Stomach (tissue), 9 donors: ENCODE measurements around the gene ATG10. TPM values are rescaled to one million over a fixed set of nuclear protein-coding genes. Genes with fewer than 3 reads are reported as not detected.

Experiments
- DNase-seq, 2 donors: peaks; one replicate each; pipeline versions ENCODE4 v3.0.0 to v3.0.0-alpha.2; 2013 to 2019
- H3K27ac ChIP-seq, 5 donors: fragments of 200-600 bp in 4 of 5; sonication (generic) in 4 of 5; one replicate each; pipeline ENCODE4 v1.5.1; 2013 to 2019; ENCODE audit warnings: mild to moderate bottlenecking in 1 of 5, moderate library complexity in 1 of 5
- H3K27me3 ChIP-seq, 3 donors: fragments of 200-600 bp; sonication (generic); one replicate each; pipeline ENCODE4 v1.5.1; 2017 to 2019; ENCODE audit warnings: mixed run types in 1 of 3
- H3K36me3 ChIP-seq, 4 donors: fragments of 200-600 bp; sonication (generic); 1 replicate in 3 of 4; 2 replicates in 1 of 4; pipeline ENCODE4 v1.5.1; 2016 to 2019
- H3K4me1 ChIP-seq, 4 donors: fragments of 200-600 bp; sonication (generic); one replicate each; pipeline ENCODE4 v1.5.1; 2016 to 2019
- H3K4me3 ChIP-seq, 4 donors: fragments of 200-600 bp; sonication (generic) in 3 of 4; one replicate each; pipeline ENCODE4 v1.5.1; 2016 to 2019; ENCODE audit warnings: mild to moderate bottlenecking in 1 of 4
- H3K9me3 ChIP-seq, 4 donors: fragments of 200-600 bp; sonication (generic); one replicate each; pipeline ENCODE4 v1.5.1; 2016 to 2019
- EP300 ChIP-seq: sonication (generic); formaldehyde crosslinking; IDR thresholded peaks from one replicate; pipeline ENCODE4 v1.6.1; 2017; ENCODE audit warnings: antibody characterized with exemption
- POLR2A ChIP-seq, 4 donors: fragments of 450-650 bp; IDR thresholded peaks; one replicate each; pipeline ENCODE4 v1.6.1; 2016; ENCODE audit warnings: antibody characterized with exemption in 4 of 4, control low read depth in 2 of 4, mild to moderate bottlenecking in 1 of 4, moderate library complexity in 1 of 4
- POLR2AphosphoS5 ChIP-seq, 3 donors: sonication (generic); formaldehyde crosslinking; IDR thresholded peaks; one replicate each; pipeline ENCODE4 v1.6.1; 2016; ENCODE audit warnings: antibody characterized with exemption in 3 of 3
- WGBS, 5 donors: extraction: QIAGEN DNeasy Blood & Tissue Kit in 3 of 5; methylation state at CpG; one replicate each; pipeline versions ENCODE4 v1.1.5 to v1.1.7; 2013 to 2018; 5-methylcytosine and 5-hydroxymethylcytosine counted together
- intact Hi-C: fragments of 100-400 bp; cut with DNase I; formaldehyde crosslinking; loops from one replicate; pipeline ENCODE4 v1.15.1; 2023; ENCODE audit warnings: low total_unique reads
- polyA plus RNA-seq, 3 donors: library from polyadenylated mRNA; stranded (reverse); fragments of 200-250 nt; gene quantifications; one replicate each; pipeline ENCODE4 v1.2.3, GENCODE V29; 2013
- total RNA-seq, 5 donors: library from RNA; depleted of rRNA; stranded (reverse); fragments of >200 nt; gene quantifications; one replicate each; pipeline versions ENCODE4 v1.1.0 to v1.2.3, GENCODE V29; 2014 to 2016
- TF ChIP-seq, protein P1 (sequence below), 7 experiments: fragments of 450-650 bp in 4 of 7; fragments of 200-600 bp in 3 of 7; sonication (generic) in 3 of 7; IDR thresholded peaks; one replicate each; pipeline ENCODE4 v1.5.1; 2016 to 2019; ENCODE audit warnings: antibody characterized with exemption in 7 of 7, control low read depth in 2 of 7, mild to moderate bottlenecking in 1 of 7
- donor health status: healthy with polysubstance abuse.
- donor health status: Bipolar disorder and iron deficiency.
- donor health status: healthy.

Gene ATG10
- total and polyA plus RNA-seq, 8 donors = 0.58 to 16.5 (median 4.3) TPM

- intact Hi-C loops = no loop called here
- peaks cover 0 to 20% (median 9%) of the 10 kb centered on the region in 4 donors for H3K9me3 ChIP-seq
- TF ChIP-seq, protein P1, sequence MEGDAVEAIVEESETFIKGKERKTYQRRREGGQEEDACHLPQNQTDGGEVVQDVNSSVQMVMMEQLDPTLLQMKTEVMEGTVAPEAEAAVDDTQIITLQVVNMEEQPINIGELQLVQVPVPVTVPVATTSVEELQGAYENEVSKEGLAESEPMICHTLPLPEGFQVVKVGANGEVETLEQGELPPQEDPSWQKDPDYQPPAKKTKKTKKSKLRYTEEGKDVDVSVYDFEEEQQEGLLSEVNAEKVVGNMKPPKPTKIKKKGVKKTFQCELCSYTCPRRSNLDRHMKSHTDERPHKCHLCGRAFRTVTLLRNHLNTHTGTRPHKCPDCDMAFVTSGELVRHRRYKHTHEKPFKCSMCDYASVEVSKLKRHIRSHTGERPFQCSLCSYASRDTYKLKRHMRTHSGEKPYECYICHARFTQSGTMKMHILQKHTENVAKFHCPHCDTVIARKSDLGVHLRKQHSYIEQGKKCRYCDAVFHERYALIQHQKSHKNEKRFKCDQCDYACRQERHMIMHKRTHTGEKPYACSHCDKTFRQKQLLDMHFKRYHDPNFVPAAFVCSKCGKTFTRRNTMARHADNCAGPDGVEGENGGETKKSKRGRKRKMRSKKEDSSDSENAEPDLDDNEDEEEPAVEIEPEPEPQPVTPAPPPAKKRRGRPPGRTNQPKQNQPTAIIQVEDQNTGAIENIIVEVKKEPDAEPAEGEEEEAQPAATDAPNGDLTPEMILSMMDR (IDR thresholded peaks at IDR 0.05) = no peak
- no peak for TF ChIP-seq EP300
- no peak for TF ChIP-seq POLR2A (IDR thresholded peaks at IDR 0.05)
- TF ChIP-seq POLR2AphosphoS5 (IDR thresholded peaks at IDR 0.05) = no peak
- no peaks in the 10 kb centered on the region for H3K27me3 ChIP-seq
- WGBS, 5 donors = 93 to 100% (median 97%) methylated on average over 1 of the region's 1 CpG
- no peaks in the 10 kb centered on the region for H3K36me3 ChIP-seq
- no peaks in the 10 kb centered on the region for H3K4me1 ChIP-seq
- no peak overlapping the region for H3K27ac ChIP-seq
- DNase-seq = no peak
- no peak overlapping the region for H3K4me3 ChIP-seq
Observed at GRCh38 chr5:82246960-82247574, 275.2 kb downstream of the ATG10 start.

GRCh38 chr5:82252744-82253143 is 280.9 kb downstream of the ATG10 start:
- intact Hi-C loops = no loop called here
- Histone ChIP-seq H3K27ac (no peak overlapping the region), H3K4me3 (no peak overlapping the region), H3K36me3 (peaks cover 0 to 14% (median 7%) of the 10 kb centered on the region in 4 donors), H3K4me1 (peaks cover 0 to 8% (median 0%) of the 10 kb centered on the region in 4 donors), H3K9me3 (peaks cover 0 to 5% (median under 1%) of the 10 kb centered on the region in 4 donors), H3K27me3 (no peaks in the 10 kb centered on the region)
- DNase-seq = no peak
- TF ChIP-seq, protein P1 (IDR thresholded peaks at IDR 0.05) = no peak
- TF ChIP-seq EP300 (no peak), POLR2AphosphoS5 (IDR thresholded peaks at IDR 0.05) (no peak), POLR2A (IDR thresholded peaks at IDR 0.05) (no peak)

- H3K27ac ChIP-seq = no peak overlapping the region
- intact Hi-C loops = no loop called here
- no peak overlapping the region for H3K4me3 ChIP-seq
- DNase-seq = no peak
- peaks cover 0 to 8% (median 0%) of the 10 kb centered on the region in 4 donors for H3K4me1 ChIP-seq
- H3K9me3 ChIP-seq = no peaks in the 10 kb centered on the region
- TF ChIP-seq POLR2AphosphoS5 (IDR thresholded peaks at IDR 0.05) (no peak), POLR2A (IDR thresholded peaks at IDR 0.05) (no peak), EP300 (no peak)
- TF ChIP-seq, protein P1 (IDR thresholded peaks at IDR 0.05) = no peak
- H3K27me3 ChIP-seq = no peaks in the 10 kb centered on the region
- peaks cover 0 to 14% (median 7%) of the 10 kb centered on the region in 4 donors for H3K36me3 ChIP-seq
- WGBS, 5 donors = 32 to 82% (median 59%) methylated on average over 1 of the region's 1 CpG
Observed at GRCh38 chr5:82255844-82256243, 284.0 kb downstream of the ATG10 start.

GRCh38 chr5:82257247-82257646 is 285.4 kb downstream of the ATG10 start:
- H3K9me3 ChIP-seq = no peaks in the 10 kb centered on the region
- 80 to 94% (median 89%) methylated on average over 2 of the region's 2 CpGs for WGBS, 5 donors
- H3K4me3 ChIP-seq = no peak overlapping the region
- H3K27ac ChIP-seq = no peak overlapping the region
- H3K36me3 ChIP-seq = peaks cover 0 to 14% (median 7%) of the 10 kb centered on the region in 4 donors
- intact Hi-C loops = no loop called here
- peaks cover 0 to 8% (median 0%) of the 10 kb centered on the region in 4 donors for H3K4me1 ChIP-seq
- TF ChIP-seq EP300 (no peak), POLR2AphosphoS5 (IDR thresholded peaks at IDR 0.05) (no peak), POLR2A (IDR thresholded peaks at IDR 0.05) (no peak)
- TF ChIP-seq, protein P1 (IDR thresholded peaks at IDR 0.05) = no peak
- H3K27me3 ChIP-seq = no peaks in the 10 kb centered on the region
- no peak for DNase-seq
